Right cardiac atrium (tissue), 5 donors: ENCODE data around the gene YPEL2. TPM values are rescaled to one million over a fixed set of nuclear protein-coding genes. Genes with fewer than 3 reads are reported as not detected.

ENCODE experiments used
- microRNA-seq, 2 donors: library from miRNA; unstranded; fragments of <30 nt; microRNA quantifications; one replicate each; pipeline ENCODE4 v1.2.0, GENCODE V29; 2020 to 2021
- polyA plus RNA-seq: library from polyadenylated mRNA; stranded (reverse); fragments of 200-250 nt; gene quantifications from one replicate; pipeline ENCODE4 v1.2.3, GENCODE V29; 2013
- total RNA-seq, 4 donors: library from RNA; stranded (reverse); fragmentation: NEBNext Ultra II Directional; extraction: Animal tissue kit (Norgen Biotek cat#: 25700); gene quantifications; one replicate each; pipeline ENCODE4 v1.2.1, GENCODE V29; 2021
- donor health status: healthy with polysubstance abuse.
- donor health status: DM: no; HTN: yes; CAD: no.
- donor health status: DM: no; HTN: no; CAD: no.
- donor health status: DM: no; HTN: yes; CAD: no; lungs with severe emphysema.
- donor health status: DM: yes; HTN: yes; CAD: no.

The YPEL2 gene
- total and polyA plus RNA-seq, 5 donors = 12.5 to 33.9 (median 23.1) TPM

Small RNA genes lying within 50 kb of the gene (microRNA-seq; reads per million reads assigned to microRNA genes)
- 0.54 to 1.3 reads per million in 2 donors for gene MIR4729

Other genes with a start within 250 kb of the YPEL2 start
- 10 to 100 TPM; 17.0 to 18.0 (median 17.9) TPM for gene TRIM37, start 224.8 kb upstream of the YPEL2 start, total RNA-seq
- gene TRIM37, start 224.8 kb upstream of the YPEL2 start, polyA plus RNA-seq = 6.5 TPM
- 10 to 100 TPM; 29.9 to 44.5 (median 31.9) TPM for gene SKA2, start 176.5 kb upstream of the YPEL2 start, total RNA-seq
- 38.0 TPM for gene SKA2, start 176.5 kb upstream of the YPEL2 start, polyA plus RNA-seq
- 1 to 10 TPM; 1.2 to 2.3 (median 1.9) TPM for gene PRR11, start 175.9 kb upstream of the YPEL2 start, total RNA-seq
- 0.38 TPM for gene PRR11, start 175.9 kb upstream of the YPEL2 start, polyA plus RNA-seq
- 10 to 100 TPM in 2 of 4 donors, 1 to 10 TPM in 2; 9.2 to 11.5 (median 10.1) TPM for gene SMG8, start 121.6 kb upstream of the YPEL2 start, total RNA-seq
- 4.9 TPM for gene SMG8, start 121.6 kb upstream of the YPEL2 start, polyA plus RNA-seq
- 1 to 10 TPM; 2.7 to 5.2 (median 3.2) TPM for gene GDPD1, start 111.1 kb upstream of the YPEL2 start, total RNA-seq
- gene GDPD1, start 111.1 kb upstream of the YPEL2 start, polyA plus RNA-seq = 2.4 TPM
- gene DHX40, start 234.0 kb downstream of the YPEL2 start, total RNA-seq = 10 to 100 TPM; 17.2 to 21.7 (median 19.1) TPM
- 8.0 TPM for gene DHX40, start 234.0 kb downstream of the YPEL2 start, polyA plus RNA-seq